ENCODE data around the gene C2CD2. TPM values are rescaled to one million over a fixed set of nuclear protein-coding genes. Genes with fewer than 3 reads are reported as not detected.

C2CD2 gene
- total and polyA plus RNA-seq, 2 donors = 13.0 to 24.3 TPM

GRCh38 chr21:41856572-41856971, 97.2 kb downstream of the C2CD2 start:
- no peaks in the 10 kb centered on the region for H3K4me1 ChIP-seq (ENCODE audit: insufficient read depth)
- H3K4me3 ChIP-seq (ENCODE audit: low read depth, low read length) = no peak overlapping the region
- H3K36me3 ChIP-seq (ENCODE audit: insufficient read depth) = peaks cover 4% of the 10 kb centered on the region
- no peak for DNase-seq (ENCODE audit: extremely low spot score)
- WGBS = 89% methylated on average over 10 of the region's 10 CpGs
- H3K27ac ChIP-seq (ENCODE audit: low read depth) = no peak overlapping the region

- no peak overlapping the region for H3K27ac ChIP-seq (ENCODE audit: low read depth)
- H3K4me1 ChIP-seq (ENCODE audit: insufficient read depth) = no peaks in the 10 kb centered on the region
- peaks cover 4% of the 10 kb centered on the region for H3K36me3 ChIP-seq (ENCODE audit: insufficient read depth)
- no peak overlapping the region for H3K4me3 ChIP-seq (ENCODE audit: low read depth, low read length)
- no peak for DNase-seq (ENCODE audit: extremely low spot score)
- WGBS = 97% methylated on average over 31 of the region's 31 CpGs
Measured at GRCh38 chr21:41854426-41854995, 99.3 kb downstream of the C2CD2 start.

DNA sequence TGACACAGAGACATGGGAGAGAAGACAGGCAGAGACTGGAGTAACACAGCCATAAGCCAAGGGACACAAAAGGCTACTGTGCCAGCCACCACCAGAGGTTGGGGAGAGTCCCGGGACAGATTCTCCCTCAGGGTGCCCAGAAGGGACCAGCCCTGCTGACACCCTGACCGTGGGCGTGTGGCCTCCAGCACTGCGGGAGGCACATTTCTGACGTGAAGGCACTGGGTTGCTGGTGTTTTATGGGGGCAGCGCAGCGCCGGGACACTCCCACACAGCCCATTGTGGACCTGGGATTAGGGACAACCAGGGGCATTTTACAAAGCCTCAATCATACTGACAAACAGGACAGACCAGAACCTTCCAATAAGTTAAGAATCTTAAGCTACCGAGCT, 100.9 kb downstream of the C2CD2 start:
- Histone ChIP-seq H3K4me3 (ENCODE audit: low read depth, low read length) (no peak overlapping the region), H3K36me3 (ENCODE audit: insufficient read depth) (peaks cover 4% of the 10 kb centered on the region), H3K4me1 (ENCODE audit: insufficient read depth) (no peaks in the 10 kb centered on the region), H3K27ac (ENCODE audit: low read depth) (no peak overlapping the region)
- 90% methylated on average over 9 of the region's 9 CpGs for WGBS
- no peak for DNase-seq (ENCODE audit: extremely low spot score)

GRCh38 chr21:41852151-41852928, 101.5 kb downstream of the C2CD2 start:
- Histone ChIP-seq H3K4me3 (ENCODE audit: low read depth, low read length) (no peak overlapping the region), H3K36me3 (ENCODE audit: insufficient read depth) (peaks cover 4% of the 10 kb centered on the region), H3K4me1 (ENCODE audit: insufficient read depth) (no peaks in the 10 kb centered on the region), H3K27ac (ENCODE audit: low read depth) (no peak overlapping the region)
- WGBS = 91% methylated on average over 21 of the region's 21 CpGs
- no peak for DNase-seq (ENCODE audit: extremely low spot score)

- H3K4me1 ChIP-seq (ENCODE audit: insufficient read depth) = no peaks in the 10 kb centered on the region
- 85% methylated on average over 23 of the region's 23 CpGs for WGBS
- H3K27ac ChIP-seq (ENCODE audit: low read depth) = no peak overlapping the region
- no peak overlapping the region for H3K4me3 ChIP-seq (ENCODE audit: low read depth, low read length)
- peaks cover 4% of the 10 kb centered on the region for H3K36me3 ChIP-seq (ENCODE audit: insufficient read depth)
- DNase-seq (ENCODE audit: extremely low spot score) = no peak
Measured at GRCh38 chr21:41851090-41851790, 102.6 kb downstream of the C2CD2 start.

DNA sequence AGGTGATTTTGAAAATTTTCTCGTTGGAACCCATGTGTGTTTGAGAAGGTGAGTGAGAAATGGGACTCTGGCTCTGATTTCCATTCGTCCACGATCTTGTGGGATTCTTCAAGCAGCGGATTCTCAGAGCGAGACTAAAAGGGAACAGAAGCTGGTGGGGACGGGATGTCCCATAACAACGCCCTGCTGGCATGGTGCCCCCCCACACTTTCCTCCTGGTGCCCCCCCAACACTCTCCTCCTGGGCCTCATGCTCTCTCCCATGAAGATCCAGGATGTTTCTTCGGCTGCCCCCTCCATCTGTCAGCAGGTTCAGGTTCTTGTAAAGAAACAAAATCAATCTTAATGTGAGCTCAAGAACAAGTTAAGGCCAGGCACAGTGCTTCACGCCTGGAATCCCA, 103.7 kb downstream of the C2CD2 start:
- WGBS = 96% methylated on average over 9 of the region's 9 CpGs
- H3K27ac ChIP-seq (ENCODE audit: low read depth) = no peak overlapping the region
- H3K4me1 ChIP-seq (ENCODE audit: insufficient read depth) = no peaks in the 10 kb centered on the region
- no peak overlapping the region for H3K4me3 ChIP-seq (ENCODE audit: low read depth, low read length)
- H3K36me3 ChIP-seq (ENCODE audit: insufficient read depth) = peaks cover 4% of the 10 kb centered on the region
- DNase-seq (ENCODE audit: extremely low spot score) = no peak

- Histone ChIP-seq H3K36me3 (ENCODE audit: insufficient read depth) (peaks cover 3% of the 10 kb centered on the region), H3K4me1 (ENCODE audit: insufficient read depth) (no peaks in the 10 kb centered on the region), H3K4me3 (ENCODE audit: low read depth, low read length) (no peak overlapping the region), H3K27ac (ENCODE audit: low read depth) (no peak overlapping the region)
- 89% methylated on average over 15 of the region's 15 CpGs for WGBS
- DNase-seq (ENCODE audit: extremely low spot score) = no peak
Measured at GRCh38 chr21:41848958-41849580, 104.7 kb downstream of the C2CD2 start.

- Histone ChIP-seq H3K27ac (ENCODE audit: low read depth) (no peak overlapping the region), H3K4me1 (ENCODE audit: insufficient read depth) (no peaks in the 10 kb centered on the region), H3K4me3 (ENCODE audit: low read depth, low read length) (no peak overlapping the region), H3K36me3 (ENCODE audit: insufficient read depth) (no peaks in the 10 kb centered on the region)
- no peak for DNase-seq (ENCODE audit: extremely low spot score)
- 89% methylated on average over 8 of the region's 8 CpGs for WGBS
Measured at GRCh38 chr21:41848533-41848932, 105.3 kb downstream of the C2CD2 start.

- H3K27ac ChIP-seq (ENCODE audit: low read depth) = no peak overlapping the region
- no peak for DNase-seq (ENCODE audit: extremely low spot score)
- H3K4me3 ChIP-seq (ENCODE audit: low read depth, low read length) = no peak overlapping the region
- WGBS = 84% methylated on average over 21 of the region's 21 CpGs
- no peaks in the 10 kb centered on the region for H3K4me1 ChIP-seq (ENCODE audit: insufficient read depth)
- H3K36me3 ChIP-seq (ENCODE audit: insufficient read depth) = no peaks in the 10 kb centered on the region
Measured at GRCh38 chr21:41847066-41847804, 106.6 kb downstream of the C2CD2 start.

GRCh38 chr21:41846536-41846935, 107.3 kb downstream of the C2CD2 start:
- WGBS = 90% methylated on average over 7 of the region's 7 CpGs
- Histone ChIP-seq H3K36me3 (ENCODE audit: insufficient read depth) (no peaks in the 10 kb centered on the region), H3K4me3 (ENCODE audit: low read depth, low read length) (no peak overlapping the region), H3K27ac (ENCODE audit: low read depth) (no peak overlapping the region), H3K4me1 (ENCODE audit: insufficient read depth) (no peaks in the 10 kb centered on the region)
- no peak for DNase-seq (ENCODE audit: extremely low spot score)

- no peaks in the 10 kb centered on the region for H3K36me3 ChIP-seq (ENCODE audit: insufficient read depth)
Measured at GRCh38 chr21:41846033-41846317, 107.8 kb downstream of the C2CD2 start.

GRCh38 chr21:41845310-41846032, 108.3 kb downstream of the C2CD2 start:
- H3K4me3 ChIP-seq (ENCODE audit: low read depth, low read length) = no peak overlapping the region
- no peaks in the 10 kb centered on the region for H3K36me3 ChIP-seq (ENCODE audit: insufficient read depth)
- WGBS = 90% methylated on average over 21 of the region's 21 CpGs
- no peak for DNase-seq (ENCODE audit: extremely low spot score)
- no peak overlapping the region for H3K27ac ChIP-seq (ENCODE audit: low read depth)
- H3K4me1 ChIP-seq (ENCODE audit: insufficient read depth) = no peaks in the 10 kb centered on the region

More at GRCh38 chr21:41846033-41846317, 107.8 kb downstream of the C2CD2 start:
- H3K4me3 ChIP-seq (ENCODE audit: low read depth, low read length) = no peak overlapping the region
- no peaks in the 10 kb centered on the region for H3K4me1 ChIP-seq (ENCODE audit: insufficient read depth)
- no peak for DNase-seq (ENCODE audit: extremely low spot score)
- no peak overlapping the region for H3K27ac ChIP-seq (ENCODE audit: low read depth)
- 86% methylated on average over 6 of the region's 6 CpGs for WGBS

- no peaks in the 10 kb centered on the region for H3K4me1 ChIP-seq (ENCODE audit: insufficient read depth)
- DNase-seq (ENCODE audit: extremely low spot score) = no peak
- no peak overlapping the region for H3K27ac ChIP-seq (ENCODE audit: low read depth)
- 97% methylated on average over 2 of the region's 2 CpGs for WGBS
- H3K36me3 ChIP-seq (ENCODE audit: insufficient read depth) = no peaks in the 10 kb centered on the region
- H3K4me3 ChIP-seq (ENCODE audit: low read depth, low read length) = no peak overlapping the region
Measured at GRCh38 chr21:41843584-41843983, 110.2 kb downstream of the C2CD2 start.
